Amniotic stem cell (primary cell): ENCODE results near the gene NDUFA13.

Experiments
- DNase-seq: peaks from one replicate; lab custom pipeline; 2025; lab: John Stamatoyannopoulos, UW

The NDUFA13 gene

GRCh38 chr19:19533841-19534240, 17.8 kb downstream of the NDUFA13 start:
- no peak for DNase-seq

- no peak for DNase-seq
These were observed 18.7 kb downstream of the NDUFA13 start for GRCh38 chr19:19534556-19535265.

GRCh38 chr19:19535311-19536191, 19.5 kb downstream of the NDUFA13 start:
- DNase-seq: no peak

- DNase-seq: no peak
These were observed 21.3 kb downstream of the NDUFA13 start for GRCh38 chr19:19537075-19538048.

GRCh38 chr19:19538061-19538784, 22.2 kb downstream of the NDUFA13 start, which contains the start of gene CILP2:
TSS of gene CILP2 (plus strand) at chr19:19538265. CDS start at chr19:19538350, 85 bp downstream.
- DNase-seq: no peak

GRCh38 chr19:19538785-19539166, 22.8 kb downstream of the NDUFA13 start:
- no peak for DNase-seq

- DNase-seq: no peak
These were observed 23.7 kb downstream of the NDUFA13 start for GRCh38 chr19:19539698-19540063.

GRCh38 chr19:19540064-19540714, 24.2 kb downstream of the NDUFA13 start:
- no peak for DNase-seq

- no peak for DNase-seq
These were observed 24.9 kb downstream of the NDUFA13 start for GRCh38 chr19:19540715-19541515.

GRCh38 chr19:19541616-19542015, 25.6 kb downstream of the NDUFA13 start:
- DNase-seq: no peak

- DNase-seq: no peak
These were observed 26.5 kb downstream of the NDUFA13 start for GRCh38 chr19:19542507-19542906.

- DNase-seq: no peak
These were observed 27.1 kb downstream of the NDUFA13 start for GRCh38 chr19:19543101-19543500.

GRCh38 chr19:19543640-19544039, 27.6 kb downstream of the NDUFA13 start:
- no peak for DNase-seq

- no peak for DNase-seq
These were observed 28.4 kb downstream of the NDUFA13 start for GRCh38 chr19:19544257-19544953.

GRCh38 chr19:19544954-19545591, 29.0 kb downstream of the NDUFA13 start:
- DNase-seq: no peak

- no peak for DNase-seq
These were observed 29.7 kb downstream of the NDUFA13 start for GRCh38 chr19:19545707-19546106.

GRCh38 chr19:19546751-19547162, 30.7 kb downstream of the NDUFA13 start:
- DNase-seq: no peak

- DNase-seq: no peak
These were observed 31.8 kb downstream of the NDUFA13 start for GRCh38 chr19:19547674-19548336.
